ENCODE data around the gene SMIM3.
"Not testable (repeated sequence)": the region's sequence is repeated elsewhere in the genome, so short reads cannot be mapped to it uniquely, and the experiment has no call there.

SMIM3 gene

GRCh38 chr5:150740992-150741391, 37.6 kb upstream of the SMIM3 start:
- DNase-seq (ENCODE audit: low read depth) = no peak
- TF ChIP-seq MAX (IDR thresholded peaks at IDR 0.05; ENCODE audit: low read depth, low read length) (no peak), POLR2A (IDR thresholded peaks at IDR 0.05; ENCODE audit: extremely low read depth, insufficient read length) (no peak), CTCF (IDR thresholded peaks at IDR 0.05; ENCODE audit: low read depth, low read length) (no peak), MYC (IDR thresholded peaks at IDR 0.05; ENCODE audit: low read depth, low read length) (no peak)
- no peak overlapping the region for H3K4me3 ChIP-seq (ENCODE audit: low read depth, low read length)

- H3K4me3 ChIP-seq (ENCODE audit: low read depth, low read length); DNase-seq (ENCODE audit: low read depth): not testable (repeated sequence)
These were observed 36.0 kb upstream of the SMIM3 start for GRCh38 chr5:150742455-150743141.

GRCh38 chr5:150743142-150743488, 35.4 kb upstream of the SMIM3 start:
- DNase-seq (ENCODE audit: low read depth); H3K4me3 ChIP-seq (ENCODE audit: low read depth, low read length): not testable (repeated sequence)

- TF ChIP-seq POLR2A (IDR thresholded peaks at IDR 0.05; ENCODE audit: extremely low read depth, insufficient read length) (no peak), MYC (IDR thresholded peaks at IDR 0.05; ENCODE audit: low read depth, low read length) (no peak), CTCF (IDR thresholded peaks at IDR 0.05; ENCODE audit: low read depth, low read length) (no peak), MAX (IDR thresholded peaks at IDR 0.05; ENCODE audit: low read depth, low read length) (no peak)
- H3K4me3 ChIP-seq (ENCODE audit: low read depth, low read length) = no peak overlapping the region
- DNase-seq (ENCODE audit: low read depth) = no peak
These were observed 28.1 kb upstream of the SMIM3 start for GRCh38 chr5:150750469-150750868.

GRCh38 chr5:150751096-150751891, 27.3 kb upstream of the SMIM3 start:
- no peak overlapping the region for H3K4me3 ChIP-seq (ENCODE audit: low read depth, low read length)
- no peak for DNase-seq (ENCODE audit: low read depth)
- TF ChIP-seq MYC (IDR thresholded peaks at IDR 0.05; ENCODE audit: low read depth, low read length) (no peak), POLR2A (IDR thresholded peaks at IDR 0.05; ENCODE audit: extremely low read depth, insufficient read length) (no peak), CTCF (IDR thresholded peaks at IDR 0.05; ENCODE audit: low read depth, low read length) (no peak), MAX (IDR thresholded peaks at IDR 0.05; ENCODE audit: low read depth, low read length) (no peak)

GRCh38 chr5:150753463-150753862, 25.1 kb upstream of the SMIM3 start:
- no peak for DNase-seq (ENCODE audit: low read depth)
- H3K4me3 ChIP-seq (ENCODE audit: low read depth, low read length) = no peak overlapping the region
- TF ChIP-seq MAX (IDR thresholded peaks at IDR 0.05; ENCODE audit: low read depth, low read length) (no peak), MYC (IDR thresholded peaks at IDR 0.05; ENCODE audit: low read depth, low read length) (no peak), CTCF (IDR thresholded peaks at IDR 0.05; ENCODE audit: low read depth, low read length) (no peak), POLR2A (IDR thresholded peaks at IDR 0.05; ENCODE audit: extremely low read depth, insufficient read length) (no peak)

GRCh38 chr5:150753863-150754262, 24.7 kb upstream of the SMIM3 start:
- no peak overlapping the region for H3K4me3 ChIP-seq (ENCODE audit: low read depth, low read length)
- DNase-seq (ENCODE audit: low read depth) = no peak
- no peak for TF ChIP-seq MYC (IDR thresholded peaks at IDR 0.05; ENCODE audit: low read depth, low read length)
- TF ChIP-seq MAX (IDR thresholded peaks at IDR 0.05; ENCODE audit: low read depth, low read length) = no peak
- TF ChIP-seq POLR2A (IDR thresholded peaks at IDR 0.05; ENCODE audit: extremely low read depth, insufficient read length) = no peak
- TF ChIP-seq CTCF (IDR thresholded peaks at IDR 0.05; ENCODE audit: low read depth, low read length) = no peak

Data from NB4 (cell line).